ENCODE results near the gene LRRC25.
A peak's percentile ranks its signal among the peaks of the same experiment; 100 is the strongest.

The LRRC25 gene

GRCh38 chr19:18389726-18390064 lies 7.7 kb downstream of the LRRC25 start:
- no peak overlapping the region for H3K4me3 ChIP-seq (replicated peaks; ENCODE audit: low read depth, low read length)
- TF ChIP-seq, protein P1, sequence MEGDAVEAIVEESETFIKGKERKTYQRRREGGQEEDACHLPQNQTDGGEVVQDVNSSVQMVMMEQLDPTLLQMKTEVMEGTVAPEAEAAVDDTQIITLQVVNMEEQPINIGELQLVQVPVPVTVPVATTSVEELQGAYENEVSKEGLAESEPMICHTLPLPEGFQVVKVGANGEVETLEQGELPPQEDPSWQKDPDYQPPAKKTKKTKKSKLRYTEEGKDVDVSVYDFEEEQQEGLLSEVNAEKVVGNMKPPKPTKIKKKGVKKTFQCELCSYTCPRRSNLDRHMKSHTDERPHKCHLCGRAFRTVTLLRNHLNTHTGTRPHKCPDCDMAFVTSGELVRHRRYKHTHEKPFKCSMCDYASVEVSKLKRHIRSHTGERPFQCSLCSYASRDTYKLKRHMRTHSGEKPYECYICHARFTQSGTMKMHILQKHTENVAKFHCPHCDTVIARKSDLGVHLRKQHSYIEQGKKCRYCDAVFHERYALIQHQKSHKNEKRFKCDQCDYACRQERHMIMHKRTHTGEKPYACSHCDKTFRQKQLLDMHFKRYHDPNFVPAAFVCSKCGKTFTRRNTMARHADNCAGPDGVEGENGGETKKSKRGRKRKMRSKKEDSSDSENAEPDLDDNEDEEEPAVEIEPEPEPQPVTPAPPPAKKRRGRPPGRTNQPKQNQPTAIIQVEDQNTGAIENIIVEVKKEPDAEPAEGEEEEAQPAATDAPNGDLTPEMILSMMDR (IDR thresholded peaks at IDR 0.05; ENCODE audit: low read depth, low read length, missing control alignments): no peak
- no peak for DNase-seq (ENCODE audit: extremely low read depth, low read depth)

GRCh38 chr19:18388960-18389725 lies 8.3 kb downstream of the LRRC25 start:
- peak overlapping the region; percentile 85 for H3K4me3 ChIP-seq (replicated peaks; ENCODE audit: low read depth, low read length)
- TF ChIP-seq, protein P1 (IDR thresholded peaks at IDR 0.05; ENCODE audit: low read depth, low read length, missing control alignments): no peak

GRCh38 chr19:18388100-18388959 lies 9.1 kb downstream of the LRRC25 start:
- TF ChIP-seq, protein P1 (IDR thresholded peaks at IDR 0.05; ENCODE audit: low read depth, low read length, missing control alignments): peak; percentile 91
- H3K4me3 ChIP-seq (replicated peaks; ENCODE audit: low read depth, low read length): peak overlapping the region; percentile 85
- no peak for DNase-seq (ENCODE audit: extremely low read depth, low read depth)

More at GRCh38 chr19:18388960-18389725, 8.3 kb downstream of the LRRC25 start:
- no peak for DNase-seq (ENCODE audit: extremely low read depth, low read depth)

DNA sequence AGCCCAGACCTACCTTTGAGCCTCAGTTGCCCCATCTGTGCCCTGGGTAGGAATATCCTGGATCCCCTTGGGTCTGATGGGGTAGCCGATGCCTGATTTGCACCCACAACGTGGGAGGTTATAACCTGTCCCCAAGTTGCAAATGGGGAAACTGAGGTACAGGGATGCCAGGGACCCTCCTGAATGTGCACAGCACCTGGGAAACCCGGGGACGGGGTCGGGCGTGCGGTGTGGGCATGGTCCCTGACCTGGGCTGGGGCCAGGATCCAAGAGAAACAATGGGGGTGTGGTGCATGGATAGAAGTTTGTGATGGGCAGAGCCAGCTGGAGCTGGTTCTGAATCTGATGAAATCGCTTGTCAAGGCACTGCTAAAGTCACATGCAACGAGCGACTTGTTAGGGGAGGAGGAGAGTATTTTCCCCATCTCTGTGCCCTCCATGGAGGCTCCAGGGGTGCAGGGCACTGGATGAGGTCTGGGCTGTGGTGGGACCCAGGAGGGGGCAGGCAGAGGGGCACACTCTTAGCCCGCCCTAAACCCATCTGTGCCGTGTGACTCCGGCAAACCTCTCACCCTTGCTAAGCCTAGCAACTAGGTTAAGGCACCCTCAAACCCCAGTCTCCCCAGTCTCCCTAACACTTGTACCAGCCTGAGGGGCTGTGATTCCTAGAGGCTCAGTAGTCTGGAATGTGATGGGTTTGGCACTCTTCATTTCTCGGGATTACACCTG lies 10.7 kb downstream of the LRRC25 start:
- DNase-seq (ENCODE audit: extremely low read depth, low read depth): no peak
- peak overlapping the region; percentile 85 for H3K4me3 ChIP-seq (replicated peaks; ENCODE audit: low read depth, low read length)

DNA sequence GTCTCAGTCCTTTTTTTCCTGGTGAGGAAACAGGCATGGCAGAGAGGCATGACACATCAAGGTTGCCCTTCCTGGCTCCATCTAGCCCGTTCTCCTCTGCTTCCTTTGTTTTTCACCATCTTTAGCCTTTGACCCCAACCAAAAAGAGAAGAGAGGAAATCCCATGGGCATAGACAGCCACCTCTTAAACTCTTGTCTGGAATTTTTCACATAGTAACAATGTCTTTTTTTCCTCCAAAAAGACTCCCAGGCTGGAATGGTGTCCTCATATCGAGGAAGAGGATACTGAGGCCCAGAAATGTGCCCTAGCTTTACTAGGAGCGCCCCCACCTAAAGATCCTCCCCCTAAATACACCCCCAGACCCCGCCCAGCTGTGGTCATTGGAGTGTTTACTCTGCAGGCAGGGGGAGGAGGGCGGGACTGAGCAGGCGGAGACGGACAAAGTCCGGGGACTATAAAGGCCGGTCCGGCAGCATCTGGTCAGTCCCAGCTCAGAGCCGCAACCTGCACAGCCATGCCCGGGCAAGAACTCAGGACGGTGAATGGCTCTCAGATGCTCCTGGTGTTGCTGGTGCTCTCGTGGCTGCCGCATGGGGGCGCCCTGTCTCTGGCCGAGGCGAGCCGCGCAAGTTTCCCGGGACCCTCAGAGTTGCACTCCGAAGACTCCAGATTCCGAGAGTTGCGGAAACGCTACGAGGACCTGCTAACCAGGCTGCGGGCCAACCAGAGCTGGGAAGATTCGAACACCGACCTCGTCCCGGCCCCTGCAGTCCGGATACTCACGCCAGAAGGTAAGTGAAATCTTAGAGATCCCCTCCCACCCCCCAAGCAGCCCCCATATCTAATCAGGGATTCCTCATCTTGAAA lies 11.5 kb downstream of the LRRC25 start, which contains the start of gene GDF15:
GDF15 (plus strand) TSS at position 484 of the 868 bp plus-strand sequence; CDS start at position 516, 32 bp downstream.
- TF ChIP-seq, protein P1 (IDR thresholded peaks at IDR 0.05; ENCODE audit: low read depth, low read length, missing control alignments): peak; percentile 80
- DNase-seq (ENCODE audit: extremely low read depth, low read depth): no peak
- H3K4me3 ChIP-seq (replicated peaks; ENCODE audit: low read depth, low read length): peak within 1 kb of the TSS; percentile 85

More for the DNA sequence above, 10.7 kb downstream of the LRRC25 start:
- TF ChIP-seq, protein P1 (IDR thresholded peaks at IDR 0.05; ENCODE audit: low read depth, low read length, missing control alignments): no peak

DNA sequence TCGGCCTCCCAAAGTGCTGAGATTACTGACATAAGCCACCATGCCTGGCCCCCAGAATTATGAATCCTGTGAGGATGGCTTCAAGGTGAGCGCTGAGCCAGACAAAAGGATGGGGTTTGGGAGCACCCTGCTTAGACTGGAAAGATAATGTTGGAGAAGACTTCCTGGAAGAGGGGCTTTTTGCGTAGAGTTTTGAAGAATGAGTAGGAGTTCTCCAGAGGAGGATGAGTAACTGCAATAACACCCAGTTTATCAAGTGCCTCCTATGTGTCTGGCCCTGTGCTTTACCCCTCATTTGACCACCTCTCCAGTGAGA lies 12.1 kb downstream of the LRRC25 start:
- H3K4me3 ChIP-seq (replicated peaks; ENCODE audit: low read depth, low read length): no peak overlapping the region
- DNase-seq (ENCODE audit: extremely low read depth, low read depth): no peak
- TF ChIP-seq, protein P1 (IDR thresholded peaks at IDR 0.05; ENCODE audit: low read depth, low read length, missing control alignments): no peak
